PC-3 (cell line): Measurements from ENCODE around the gene FXYD5. TPM values are rescaled to one million over a fixed set of nuclear protein-coding genes. Genes with fewer than 3 reads are reported as not detected.

ENCODE experiments used
- ATAC-seq: fragments of 200-7000 bp; cut with Tn5 transposase; 2 replicates; pipeline ENCODE4 v1.9.1; 2020; ENCODE audit warnings: mild to moderate bottlenecking, moderate library complexity
- BruUV-seq: library from RNA; stranded (reverse); fragments of 400-500 nt; replicated peaks from 2 replicates; lab custom pipeline; 2021; lab: Mats Ljungman, UMichigan
- CTCF ChIA-PET: fragments of 300-600 bp; sonication (Branson Sonifier 250); formaldehyde crosslinking; loops from one replicate; lab custom pipeline; 2022; ENCODE audit warnings: antibody characterized with exemption; lab: Charles Lee
- POLR2A ChIA-PET: fragments of 300-600 bp; sonication (Branson Sonifier 250); formaldehyde crosslinking; loops from one replicate; lab custom pipeline; 2022; ENCODE audit warnings: antibody characterized with exemption; ENCODE audit not compliant: unreplicated experiment; lab: Charles Lee
- DNase-seq: peaks from one replicate; pipeline ENCODE4 v3.0.0-alpha.2; 2015
- H2AFZ ChIP-seq: fragments of 300-600 bp; sonication (generic); 2 replicates; pipeline ENCODE4 v1.6.0; 2016; ENCODE audit warnings: antibody characterized with exemption, low read length
- H3F3A ChIP-seq: fragments of 300-600 bp; sonication (generic); one replicate; pipeline ENCODE4 v1.6.0; 2017; ENCODE audit warnings: antibody characterized with exemption, low read length, control low read depth, mild to moderate bottlenecking; ENCODE audit not compliant: unreplicated experiment
- H3K27ac ChIP-seq: fragments of 300-600 bp; sonication (generic); 2 replicates; pipeline ENCODE4 v1.5.1; 2016; ENCODE audit warnings: mild to moderate bottlenecking, low read length
- H3K27me3 ChIP-seq: fragments of 300-600 bp; sonication (generic); 2 replicates; pipeline ENCODE4 v1.6.1; 2016; ENCODE audit warnings: low read length, mixed read lengths
- H3K36me3 ChIP-seq: fragments of 300-600 bp; sonication (generic); 2 replicates; pipeline ENCODE4 v1.6.1; 2016; ENCODE audit warnings: low read depth, mixed run types, low read length, mixed read lengths
- H3K4me1 ChIP-seq: fragments of 300-600 bp; sonication (generic); 2 replicates; pipeline ENCODE4 v1.5.1; 2016; ENCODE audit warnings: low read length; ENCODE audit not compliant: insufficient read depth
- H3K4me2 ChIP-seq: fragments of 300-600 bp; sonication (generic); 2 replicates; pipeline ENCODE4 v1.6.0; 2016; ENCODE audit warnings: low read length
- H3K4me3 ChIP-seq: fragments of 300-600 bp; sonication (generic); 2 replicates; pipeline ENCODE4 v1.5.1; 2016; ENCODE audit warnings: mild to moderate bottlenecking, low read length, mixed read lengths
- H3K79me2 ChIP-seq: fragments of 300-600 bp; sonication (generic); 2 replicates; pipeline ENCODE4 v1.6.1; 2017; ENCODE audit warnings: low read length, mixed read lengths
- H3K9ac ChIP-seq: fragments of 300-600 bp; sonication (generic); 2 replicates; pipeline ENCODE4 v1.6.0; 2016; ENCODE audit warnings: mild to moderate bottlenecking, low read length
- H3K9me2 ChIP-seq: fragments of 300-600 bp; sonication (generic); replicated peaks from 2 replicates; pipeline ENCODE4 v1.6.1; 2016; ENCODE audit warnings: mixed run types, low read length, mixed read lengths
- H3K9me3 ChIP-seq: fragments of 300-600 bp; sonication (generic); 2 replicates; pipeline ENCODE4 v1.6.1; 2016; ENCODE audit warnings: low read length, mixed read lengths
- H4K20me1 ChIP-seq: fragments of 300-600 bp; sonication (generic); 2 replicates; pipeline ENCODE4 v1.6.1; 2016; ENCODE audit warnings: low read length, mixed read lengths
- CTCF ChIP-seq: fragments of 300-600 bp; sonication (generic); conservative IDR thresholded peaks from 2 replicates; pipeline ENCODE4 v1.5.1; 2017; ENCODE audit warnings: antibody characterized with exemption, low read depth, mild to moderate bottlenecking, low read length
- EZH2 ChIP-seq: fragments of 300-600 bp; sonication (generic); IDR thresholded peaks from one replicate; pipeline ENCODE4 v1.6.1; 2017; ENCODE audit warnings: antibody characterized with exemption, mild to moderate bottlenecking, low read length; ENCODE audit not compliant: unreplicated experiment
- EZH2phosphoT487 ChIP-seq: fragments of 300-600 bp; sonication (generic); IDR thresholded peaks from 2 replicates; pipeline ENCODE4 v1.6.1; 2018; ENCODE audit warnings: mild to moderate bottlenecking, antibody characterized with exemption, low read length, borderline replicate concordance
- intact Hi-C: fragments of 100-400 bp; cut with micrococcal nuclease; formaldehyde crosslinking; loops from 2 replicates; pipeline ENCODE4 v1.9.0; 2023
- total RNA-seq: library from RNA; depleted of rRNA; stranded (reverse); fragments of >200 nt; gene quantifications from 2 replicates; pipeline ENCODE4 v1.2.3, GENCODE V29; 2014

Gene FXYD5
- total RNA-seq, 1 experiment from 2014 or later, result 123 TPM

- peak; percentile 15; the same call in 1 of the 2 replicates for ATAC-seq
- intact Hi-C loops, result no loop called here
- no peaks in the 10 kb centered on the region for H3K9me3 ChIP-seq
- TSS peak; percentile 51 for BruUV-seq
- H3F3A ChIP-seq, result no peaks in the 10 kb centered on the region
- DNase-seq, result peak; percentile 76
- peaks cover 23% of the 10 kb centered on the region for H3K79me2 ChIP-seq
- TF ChIP-seq CTCF (no peak), EZH2 (no peak), EZH2phosphoT487 (no peak)
- H3K9ac ChIP-seq, result peak overlapping the region; percentile 95
- H3K27me3 ChIP-seq, result no peaks in the 10 kb centered on the region
- H4K20me1 ChIP-seq, result no peaks in the 10 kb centered on the region
- ChIA-PET POLR2A (no interaction called here), CTCF (no interaction called here)
- H3K9me2 ChIP-seq, result no peaks in the 10 kb centered on the region
- H3K4me2 ChIP-seq, result peak overlapping the region; percentile 96
- H3K27ac ChIP-seq, result peak overlapping the region; percentile 92
- peaks cover 57% of the 10 kb centered on the region for H3K4me1 ChIP-seq
- H3K36me3 ChIP-seq, result no peaks in the 10 kb centered on the region
- peak overlapping the region; percentile 80 for H2AFZ ChIP-seq
- peak overlapping the region; percentile 79 for H3K4me3 ChIP-seq
Observed at GRCh38 chr19:35116072-35116801, 38.3 kb upstream of the FXYD5 start.

- DNase-seq, result no peak
- BruUV-seq, result no TSS peak
- Histone ChIP-seq H3K9me3 (no peaks in the 10 kb centered on the region), H3K4me2 (peak overlapping the region; percentile 96), H3F3A (no peaks in the 10 kb centered on the region), H3K9me2 (no peaks in the 10 kb centered on the region), H2AFZ (no peak overlapping the region), H3K36me3 (peaks cover 3% of the 10 kb centered on the region; the same call in 1 of the 2 replicates), H3K9ac (peak overlapping the region; percentile 95), H4K20me1 (no peaks in the 10 kb centered on the region), H3K79me2 (peaks cover 23% of the 10 kb centered on the region), H3K4me1 (peaks cover 63% of the 10 kb centered on the region), H3K27me3 (no peaks in the 10 kb centered on the region), H3K27ac (peak overlapping the region; percentile 92), H3K4me3 (peak overlapping the region; percentile 79)
- ChIA-PET POLR2A (no interaction called here), CTCF (no interaction called here)
- no peak for ATAC-seq
- intact Hi-C loops, result no loop called here
- TF ChIP-seq EZH2, result no peak
Observed at GRCh38 chr19:35117116-35117515, 37.4 kb upstream of the FXYD5 start.

- POLR2A ChIA-PET, result interaction anchor here (0.6 kb wide), 1 partner anchor 31 kb away, joined by 13 read pairs; no protein-coding TSS in a partner anchor
- DNase-seq, result no peak
- Histone ChIP-seq H3K4me3 (no peak overlapping the region), H3K9ac (no peak overlapping the region), H3K4me1 (peaks cover 67% of the 10 kb centered on the region), H3F3A (no peaks in the 10 kb centered on the region), H3K27me3 (no peaks in the 10 kb centered on the region), H2AFZ (no peak overlapping the region), H3K36me3 (peaks cover 3% of the 10 kb centered on the region; the same call in 1 of the 2 replicates), H3K27ac (0 out of 2 replicates have a peak overlapping the region, but pooled peaks have one; percentile 99), H3K4me2 (peak overlapping the region; percentile 96), H3K79me2 (peaks cover 23% of the 10 kb centered on the region), H3K9me2 (no peaks in the 10 kb centered on the region), H3K9me3 (no peaks in the 10 kb centered on the region), H4K20me1 (no peaks in the 10 kb centered on the region)
- no peak for TF ChIP-seq EZH2
- TF ChIP-seq EZH2phosphoT487, result no peak
- no peak for TF ChIP-seq CTCF
- ATAC-seq, result no peak
- no TSS peak for BruUV-seq
- CTCF ChIA-PET, result no interaction called here
- intact Hi-C loops, result no loop called here
Observed at GRCh38 chr19:35117799-35118198, 36.7 kb upstream of the FXYD5 start.
